IMR-90 (cell line): Measurements from ENCODE around the gene CSF2RB. TPM values are rescaled to one million over a fixed set of nuclear protein-coding genes. Genes with fewer than 3 reads are reported as not detected.

ENCODE experiments used
- ATAC-seq: fragments of 200-7000 bp; cut with Tn5 transposase; 2 replicates; pipeline ENCODE4 v1.9.1; 2020; ENCODE audit warnings: low read depth, mild to moderate bottlenecking, moderate library complexity
- BruUV-seq: library from RNA; stranded (reverse); fragments of 400-500 nt; replicated peaks from 2 replicates; lab custom pipeline; 2021; lab: Mats Ljungman, UMichigan
- CTCF ChIA-PET: fragments of 300-600 bp; formaldehyde crosslinking; extraction: SDS; loops from one replicate; lab custom pipeline; 2021; ENCODE audit warnings: antibody characterized with exemption; lab: Yijun Ruan, JAX
- POLR2A ChIA-PET: fragments of 300-600 bp; sonication (Branson Sonifier 250); formaldehyde crosslinking; loops from one replicate; lab custom pipeline; 2022; ENCODE audit warnings: antibody characterized with exemption; ENCODE audit not compliant: unreplicated experiment; lab: Charles Lee
- DNase-seq: peaks from one replicate; pipeline ENCODE4 v3.0.0; 2013
- H2AFZ ChIP-seq: replicated peaks from 2 replicates; pipeline ENCODE3; 2013; ENCODE audit warnings: low read length, mild to moderate bottlenecking; ENCODE audit not compliant: poor library complexity
- H2AK5ac ChIP-seq: 2 replicates; pipeline ENCODE4 v1.6.1; 2013; ENCODE audit warnings: low read depth, low read length, inconsistent platforms
- H2AK9ac ChIP-seq: replicated peaks from 2 replicates; pipeline ENCODE3; 2013; ENCODE audit warnings: mild to moderate bottlenecking, low read depth, low read length, moderate library complexity; ENCODE audit not compliant: poor library complexity
- H2BK120ac ChIP-seq: 2 replicates; pipeline ENCODE4 v1.6.1; 2013; ENCODE audit warnings: low read depth, low read length, inconsistent platforms
- H2BK15ac ChIP-seq: 3 replicates; pipeline ENCODE4 v1.6.1; 2013; ENCODE audit warnings: low read depth, low read length, inconsistent platforms
- H2BK20ac ChIP-seq: 2 replicates; pipeline ENCODE4 v1.6.1; 2013; ENCODE audit warnings: low read depth, mild to moderate bottlenecking, inconsistent platforms, low read length, moderate library complexity
- H2BK5ac ChIP-seq: 2 replicates; pipeline ENCODE4 v1.6.1; 2013; ENCODE audit warnings: mild to moderate bottlenecking, low read depth, low read length, inconsistent platforms; ENCODE audit not compliant: poor library complexity, severe bottlenecking
- H3K14ac ChIP-seq: replicated peaks from 2 replicates; pipeline ENCODE4 v1.6.1; 2013; ENCODE audit warnings: low read depth, low read length, inconsistent platforms
- H3K18ac ChIP-seq: 2 replicates; pipeline ENCODE4 v1.6.1; 2013; ENCODE audit warnings: low read depth, low read length, control low read depth
- H3K23ac ChIP-seq: 2 replicates; pipeline ENCODE4 v1.6.1; 2013; ENCODE audit warnings: low read depth, low read length, inconsistent platforms
- H3K27ac ChIP-seq: 2 replicates; pipeline ENCODE4 v1.5.1; 2013; ENCODE audit warnings: mild to moderate bottlenecking, control low read depth, low read length; ENCODE audit not compliant: insufficient read depth
- H3K27me3 ChIP-seq: 2 replicates; pipeline ENCODE4 v1.6.1; 2013; ENCODE audit warnings: low read length; ENCODE audit not compliant: control insufficient read depth, insufficient read depth
- H3K36me3 ChIP-seq: 2 replicates; pipeline ENCODE4 v1.6.1; 2013; ENCODE audit warnings: low read length, mixed read lengths; ENCODE audit not compliant: control insufficient read depth, insufficient read depth
- H3K4ac ChIP-seq: 2 replicates; pipeline ENCODE4 v1.6.1; 2013; ENCODE audit warnings: low read depth, low read length, inconsistent platforms
- H3K4me1 ChIP-seq: 2 replicates; pipeline ENCODE4 v1.6.1; 2013; ENCODE audit warnings: low read length, mixed read lengths; ENCODE audit not compliant: control insufficient read depth, insufficient read depth
- H3K4me2 ChIP-seq: 2 replicates; pipeline ENCODE4 v1.6.1; 2013; ENCODE audit warnings: low read depth, mild to moderate bottlenecking, control low read depth, low read length, moderate library complexity
- H3K4me3 ChIP-seq: 2 replicates; pipeline ENCODE4 v1.5.1; 2013; ENCODE audit warnings: low read depth, mild to moderate bottlenecking, control low read depth, low read length, moderate library complexity; ENCODE audit not compliant: insufficient read depth
- H3K56ac ChIP-seq: 2 replicates; pipeline ENCODE4 v1.6.1; 2013; ENCODE audit warnings: low read length, inconsistent platforms; ENCODE audit not compliant: insufficient read depth; ENCODE audit errors: extremely low read depth
- H3K79me1 ChIP-seq, 2 experiments: 2 replicates each; pipeline ENCODE4 v1.6.1; 2013; ENCODE audit warnings: low read length in 2 of 2, inconsistent platforms in 1 of 2, low read depth in 1 of 2
- H3K9ac ChIP-seq: 2 replicates; pipeline ENCODE4 v1.6.1; 2013; ENCODE audit warnings: low read depth, low read length, control low read depth
- H3K9me1 ChIP-seq: 2 replicates; pipeline ENCODE4 v1.6.1; 2013; ENCODE audit warnings: low read length, inconsistent platforms; ENCODE audit not compliant: insufficient read depth
- H3K9me3 ChIP-seq: 2 replicates; pipeline ENCODE4 v1.6.1; 2013; ENCODE audit warnings: low read length; ENCODE audit not compliant: control insufficient read depth, insufficient read depth
- H4K20me1 ChIP-seq: 2 replicates; pipeline ENCODE4 v1.6.1; 2013; ENCODE audit warnings: low read length, inconsistent platforms; ENCODE audit not compliant: insufficient read depth
- H4K5ac ChIP-seq: 2 replicates; pipeline ENCODE4 v1.6.1; 2013; ENCODE audit warnings: mild to moderate bottlenecking, low read depth, low read length, control low read depth
- H4K8ac ChIP-seq, 2 experiments: 2 replicates each; pipeline ENCODE4 v1.6.1; 2013; ENCODE audit warnings: low read depth in 2 of 2, low read length in 2 of 2, control low read depth in 1 of 2, inconsistent platforms in 1 of 2
- H4K91ac ChIP-seq: 2 replicates; pipeline ENCODE4 v1.6.1; 2013; ENCODE audit warnings: low read depth, low read length, inconsistent platforms; ENCODE audit not compliant: insufficient read depth
- BHLHE40 ChIP-seq: fragments of 150-350 bp; IDR thresholded peaks from 2 replicates; pipeline ENCODE4 v1.6.1; 2016; ENCODE audit warnings: mild to moderate bottlenecking, low read depth, low read length
- FOS ChIP-seq: fragments of 150-350 bp; IDR thresholded peaks from 2 replicates; pipeline ENCODE4 v1.6.1; 2016; ENCODE audit warnings: low read depth, low read length
- MAZ ChIP-seq: IDR thresholded peaks from 2 replicates; pipeline ENCODE4 v1.6.1; 2012; ENCODE audit warnings: low read depth, mild to moderate bottlenecking, low read length, improper control_type of control experiment, moderate library complexity, borderline replicate concordance
- RCOR1 ChIP-seq: IDR thresholded peaks from 2 replicates; pipeline ENCODE4 v1.6.1; 2012; ENCODE audit warnings: mild to moderate bottlenecking, low read length, improper control_type of control experiment; ENCODE audit not compliant: insufficient replicate concordance
- RFX5 ChIP-seq: IDR thresholded peaks from 2 replicates; pipeline ENCODE4 v1.8.0; 2012; ENCODE audit warnings: low read depth, mild to moderate bottlenecking, low read length, moderate library complexity
- SMC3 ChIP-seq: fragments of 150-350 bp; IDR thresholded peaks from 2 replicates; pipeline ENCODE4 v1.6.1; 2016; ENCODE audit warnings: low read depth, mild to moderate bottlenecking, antibody characterized with exemption, low read length, moderate library complexity
- WGBS, 2 experiments: methylation state at CpG; one replicate each; pipeline versions ENCODE4 v1.1.5 to v1.1.7; 2013; ENCODE audit warnings: missing lambda C conversion rate in 2 of 2; ENCODE audit not compliant: insufficient read length in 1 of 2; ENCODE audit errors: extremely low coverage in 2 of 2; 5-methylcytosine and 5-hydroxymethylcytosine counted together
- dilution Hi-C: fragments of 300-500 bp; cut with HindIII; formaldehyde crosslinking; loops from one replicate; pipeline ENCODE4 v1.14.3; 2018; ENCODE audit warnings: low sequenced_read_pairs; ENCODE audit not compliant: unreplicated experiment
- in situ Hi-C: fragments of 300-500 bp; cut with MboI; formaldehyde crosslinking; loops from 3 replicates; pipeline ENCODE4 v1.14.3; 2019; ENCODE audit warnings: low sequenced_read_pairs, inconsistent platforms, mixed read lengths
- intact Hi-C: fragments of 100-400 bp; cut with micrococcal nuclease; formaldehyde crosslinking; loops from 2 replicates; pipeline ENCODE4 v1.10.0; 2022
- polyA plus RNA-seq, 3 experiments: library from polyadenylated mRNA; depleted of rRNA; stranded (reverse); fragments of >200 nt; gene quantifications; 2 replicates each; pipeline ENCODE4 v1.2.3, GENCODE V29; 2012; ENCODE audit warnings: low replicate concordance in 1 of 3
- total RNA-seq: library from RNA; depleted of rRNA; stranded (reverse); fragments of >200 nt; gene quantifications from 2 replicates; pipeline ENCODE4 v1.2.3, GENCODE V29; 2012
- TF ChIP-seq, protein P1 (sequence below): fragments of 150-350 bp; IDR thresholded peaks from 2 replicates; pipeline ENCODE4 v1.6.1; 2017; ENCODE audit warnings: mild to moderate bottlenecking, antibody characterized with exemption, low read length, low read depth

The CSF2RB gene
- total and polyA plus RNA-seq, 2 of the 4 experiments (the other 2 are of a cell fraction) = not detected

DNA sequence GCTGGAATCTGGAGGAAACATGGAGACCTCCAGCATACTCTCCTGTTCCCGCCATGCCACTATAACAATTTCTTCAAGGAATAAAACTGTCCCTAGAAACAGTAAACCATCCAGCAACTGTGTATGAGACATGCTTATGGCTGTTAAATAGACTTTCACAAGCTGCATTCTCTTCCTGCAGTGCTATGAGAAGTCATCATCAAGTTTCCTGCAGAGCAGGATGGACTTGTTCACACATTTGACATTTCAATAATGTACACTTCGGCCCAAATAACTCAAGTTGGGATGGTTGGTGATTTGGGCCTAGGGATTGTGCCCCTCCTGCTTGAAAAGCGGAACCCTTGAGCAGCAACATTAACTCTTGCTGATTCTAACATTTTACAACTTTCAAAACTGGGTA is 20.2 kb upstream of the CSF2RB start:
- Histone ChIP-seq H3K9ac (no peak overlapping the region), H2AK9ac (no peak overlapping the region), H3K4me1 (no peaks in the 10 kb centered on the region), H2BK20ac (no peak overlapping the region), H3K18ac (no peak overlapping the region), H3K4me2 (no peak overlapping the region), H3K9me1 (no peaks in the 10 kb centered on the region), H3K79me1 (no peaks in the 10 kb centered on the region), H4K20me1 (no peaks in the 10 kb centered on the region), H2AFZ (no peak overlapping the region), H3K36me3 (no peaks in the 10 kb centered on the region), H3K27me3 (peaks cover 12% of the 10 kb centered on the region), H3K4ac (no peak overlapping the region), H4K8ac (no peak overlapping the region), H3K23ac (no peak overlapping the region), H2AK5ac (no peak overlapping the region), H3K4me3 (no peak overlapping the region), H3K27ac (no peak overlapping the region), H3K9me3 (no peaks in the 10 kb centered on the region), H3K14ac (no peak overlapping the region), H2BK120ac (no peak overlapping the region), H2BK15ac (no peak overlapping the region), H4K91ac (no peak overlapping the region), H3K56ac (no peak overlapping the region), H4K5ac (no peak overlapping the region), H2BK5ac (no peak overlapping the region)
- in situ Hi-C loops (no loop called here), intact Hi-C loops (no loop called here), dilution Hi-C loops (no loop called here)
- ChIA-PET POLR2A (no interaction called here), CTCF (no interaction called here)
- DNase-seq (no peak), ATAC-seq (no peak)
- no TSS peak for BruUV-seq
- no CpG with 5 or more reads among the region's 3 CpGs for WGBS, 2 experiments
- TF ChIP-seq BHLHE40 (no peak), RFX5 (no peak), RCOR1 (no peak), MAZ (no peak), FOS (no peak), SMC3 (no peak)
- TF ChIP-seq, protein P1, sequence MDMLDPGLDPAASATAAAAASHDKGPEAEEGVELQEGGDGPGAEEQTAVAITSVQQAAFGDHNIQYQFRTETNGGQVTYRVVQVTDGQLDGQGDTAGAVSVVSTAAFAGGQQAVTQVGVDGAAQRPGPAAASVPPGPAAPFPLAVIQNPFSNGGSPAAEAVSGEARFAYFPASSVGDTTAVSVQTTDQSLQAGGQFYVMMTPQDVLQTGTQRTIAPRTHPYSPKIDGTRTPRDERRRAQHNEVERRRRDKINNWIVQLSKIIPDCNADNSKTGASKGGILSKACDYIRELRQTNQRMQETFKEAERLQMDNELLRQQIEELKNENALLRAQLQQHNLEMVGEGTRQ = no peak
